Thoracic aorta (tissue), 2 donors: ENCODE results near the gene HKDC1. TPM values are rescaled to one million over a fixed set of nuclear protein-coding genes. Genes with fewer than 3 reads are reported as not detected.
A peak's percentile ranks its signal among the peaks of the same experiment; 100 is the strongest.

Experiments used
- ATAC-seq: fragments of 150-250 bp; one replicate; pipeline ENCODE4 v1.8.0; 2017; ENCODE audit warnings: low read depth; ENCODE audit not compliant: insufficient number of reproducible peaks, low FRiP score
- DNase-seq: peaks from one replicate; pipeline ENCODE4 v3.0.0-alpha.2; 2020; ENCODE audit warnings: low spot score
- H3K27ac ChIP-seq, 2 donors: fragments of 200-600 bp; sonication (generic); 1 replicate in 1 of 2; 2 replicates in 1 of 2; pipeline ENCODE4 v1.5.1; 2016; ENCODE audit warnings: mild to moderate bottlenecking in 2 of 2, moderate library complexity in 2 of 2
- H3K27me3 ChIP-seq: fragments of 200-600 bp; sonication (generic); replicated peaks from 2 replicates; pipeline ENCODE4 v1.6.0; 2016; ENCODE audit warnings: mild to moderate bottlenecking; ENCODE audit not compliant: insufficient read depth
- H3K36me3 ChIP-seq: fragments of 200-600 bp; sonication (generic); one replicate; pipeline ENCODE4 v1.5.1; 2016
- H3K4me1 ChIP-seq, 2 donors: fragments of 200-600 bp; sonication (generic); 1 replicate in 1 of 2; 2 replicates in 1 of 2; pipeline versions ENCODE4 v1.5.1 to v1.6.0; 2016; ENCODE audit warnings: low read depth in 2 of 2, mild to moderate bottlenecking in 1 of 2; ENCODE audit not compliant: control insufficient read depth in 1 of 2
- H3K4me3 ChIP-seq: fragments of 200-600 bp; sonication (generic); 2 replicates; pipeline ENCODE4 v1.5.1; 2016; ENCODE audit warnings: mild to moderate bottlenecking
- H3K9me3 ChIP-seq: fragments of 200-600 bp; sonication (generic); 2 replicates; pipeline ENCODE4 v1.5.1; 2016
- total RNA-seq, 2 donors: library from RNA; depleted of rRNA; stranded (reverse); fragments of >200 nt; gene quantifications; one replicate each; pipeline versions ENCODE4 v1.1.0 to v1.2.3, GENCODE V29; 2016
- TF ChIP-seq, protein P1 (sequence below): fragments of 200-600 bp; sonication (generic); IDR thresholded peaks from one replicate; pipeline ENCODE4 v1.5.1; 2019; ENCODE audit warnings: antibody characterized with exemption

Gene HKDC1
- total RNA-seq, 2 donors from 2014 or later = 0.14 TPM; not detected in 1

GRCh38 chr10:69217119-69217754 is 2.9 kb upstream of the HKDC1 start:
- TF ChIP-seq, protein P1, sequence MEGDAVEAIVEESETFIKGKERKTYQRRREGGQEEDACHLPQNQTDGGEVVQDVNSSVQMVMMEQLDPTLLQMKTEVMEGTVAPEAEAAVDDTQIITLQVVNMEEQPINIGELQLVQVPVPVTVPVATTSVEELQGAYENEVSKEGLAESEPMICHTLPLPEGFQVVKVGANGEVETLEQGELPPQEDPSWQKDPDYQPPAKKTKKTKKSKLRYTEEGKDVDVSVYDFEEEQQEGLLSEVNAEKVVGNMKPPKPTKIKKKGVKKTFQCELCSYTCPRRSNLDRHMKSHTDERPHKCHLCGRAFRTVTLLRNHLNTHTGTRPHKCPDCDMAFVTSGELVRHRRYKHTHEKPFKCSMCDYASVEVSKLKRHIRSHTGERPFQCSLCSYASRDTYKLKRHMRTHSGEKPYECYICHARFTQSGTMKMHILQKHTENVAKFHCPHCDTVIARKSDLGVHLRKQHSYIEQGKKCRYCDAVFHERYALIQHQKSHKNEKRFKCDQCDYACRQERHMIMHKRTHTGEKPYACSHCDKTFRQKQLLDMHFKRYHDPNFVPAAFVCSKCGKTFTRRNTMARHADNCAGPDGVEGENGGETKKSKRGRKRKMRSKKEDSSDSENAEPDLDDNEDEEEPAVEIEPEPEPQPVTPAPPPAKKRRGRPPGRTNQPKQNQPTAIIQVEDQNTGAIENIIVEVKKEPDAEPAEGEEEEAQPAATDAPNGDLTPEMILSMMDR = no peak
- no peaks in the 10 kb centered on the region for H3K27me3 ChIP-seq
- H3K4me1 ChIP-seq = no peaks in the 10 kb centered on the region
- H3K4me3 ChIP-seq = no peak overlapping the region
- ATAC-seq (no peak), DNase-seq (no peak)
- no peaks in the 10 kb centered on the region for H3K9me3 ChIP-seq
- H3K36me3 ChIP-seq = no peaks in the 10 kb centered on the region
- H3K27ac ChIP-seq = no peak overlapping the region

GRCh38 chr10:69218831-69219230 is 1.3 kb upstream of the HKDC1 start:
- DNase-seq = no peak
- H3K9me3 ChIP-seq = no peaks in the 10 kb centered on the region

DNA sequence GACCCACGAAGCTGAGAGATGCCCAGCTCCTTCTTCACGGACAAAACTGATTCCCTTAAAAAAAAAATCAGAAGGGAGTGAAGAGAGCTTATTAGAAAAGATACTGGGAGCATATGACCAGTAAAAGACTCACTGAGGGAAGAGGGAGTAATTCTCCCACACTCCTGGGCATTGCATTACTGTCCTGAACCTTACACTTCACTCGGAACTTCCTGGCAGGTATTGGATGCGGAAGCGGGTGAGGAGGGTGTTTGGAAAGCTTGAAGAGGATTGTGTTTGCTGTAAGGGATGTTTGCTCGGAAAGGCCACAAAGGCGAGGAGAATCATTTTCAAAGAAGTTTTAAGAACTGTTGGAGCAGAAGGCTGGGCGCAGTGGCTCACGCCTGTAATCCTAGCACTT is 375 bp downstream of the HKDC1 start:
- TF ChIP-seq, protein P1 = no peak
- DNase-seq = no peak
- Histone ChIP-seq H3K27me3 (no peaks in the 10 kb centered on the region), H3K9me3 (no peaks in the 10 kb centered on the region), H3K4me3 (no peak overlapping the region), H3K27ac (no peak overlapping the region), H3K36me3 (no peaks in the 10 kb centered on the region), H3K4me1 (no peaks in the 10 kb centered on the region)
- ATAC-seq = no peak

More at GRCh38 chr10:69218831-69219230, 1.3 kb upstream of the HKDC1 start:
- H3K36me3 ChIP-seq = no peaks in the 10 kb centered on the region
- H3K4me3 ChIP-seq = no peak overlapping the region
- no peak overlapping the region for H3K27ac ChIP-seq
- ATAC-seq = no peak
- TF ChIP-seq, protein P1 = no peak
- no peaks in the 10 kb centered on the region for H3K4me1 ChIP-seq
- H3K27me3 ChIP-seq = no peaks in the 10 kb centered on the region

DNA sequence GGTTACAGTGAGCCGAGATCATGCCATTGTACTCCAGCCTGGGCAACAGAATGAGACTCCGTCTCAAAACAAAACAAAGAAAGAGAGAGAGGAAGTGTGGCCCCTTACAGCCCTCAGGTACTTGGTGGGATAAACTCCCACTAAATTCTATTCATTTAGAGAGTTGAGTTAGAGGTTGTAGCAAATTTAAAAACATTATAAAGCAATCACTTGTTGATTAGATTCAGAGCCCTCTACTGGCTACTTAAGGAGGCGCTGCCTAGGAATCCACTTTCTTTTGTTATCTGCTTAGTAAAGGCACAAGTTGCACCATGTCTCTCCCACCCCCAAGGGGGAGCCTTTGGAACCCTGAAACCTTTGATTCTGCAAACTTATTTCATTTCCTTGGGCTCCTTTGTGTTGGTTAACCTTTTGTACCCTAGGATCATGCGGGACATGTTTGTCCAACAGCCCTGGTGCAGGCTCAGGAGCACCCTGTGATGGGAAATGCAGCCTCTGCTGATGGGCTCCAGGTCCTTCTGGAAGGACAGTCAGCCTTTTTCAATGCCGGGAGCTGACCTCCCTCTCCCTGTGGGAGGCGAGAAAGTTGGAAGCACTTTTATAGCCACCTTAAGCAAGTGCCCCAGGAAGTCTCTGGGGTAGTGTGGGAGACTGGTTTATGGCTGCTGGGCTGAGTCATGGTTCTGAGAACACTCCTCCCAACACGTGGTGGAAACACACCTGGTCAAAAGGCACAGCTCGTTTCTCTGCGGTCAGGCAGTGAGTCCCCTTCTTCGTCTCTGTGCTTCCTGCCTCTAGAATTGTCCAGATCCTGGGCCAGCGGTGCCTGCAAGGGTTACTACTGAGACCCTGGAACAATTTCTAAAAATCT is 2.3 kb downstream of the HKDC1 start:
- Histone ChIP-seq H3K4me3 (no peak overlapping the region), H3K27me3 (no peaks in the 10 kb centered on the region), H3K36me3 (no peaks in the 10 kb centered on the region), H3K4me1 (no peaks in the 10 kb centered on the region), H3K9me3 (no peaks in the 10 kb centered on the region), H3K27ac (no peak overlapping the region)
- DNase-seq = no peak
- no peak for ATAC-seq
- TF ChIP-seq, protein P1 = peak; percentile 33

DNA sequence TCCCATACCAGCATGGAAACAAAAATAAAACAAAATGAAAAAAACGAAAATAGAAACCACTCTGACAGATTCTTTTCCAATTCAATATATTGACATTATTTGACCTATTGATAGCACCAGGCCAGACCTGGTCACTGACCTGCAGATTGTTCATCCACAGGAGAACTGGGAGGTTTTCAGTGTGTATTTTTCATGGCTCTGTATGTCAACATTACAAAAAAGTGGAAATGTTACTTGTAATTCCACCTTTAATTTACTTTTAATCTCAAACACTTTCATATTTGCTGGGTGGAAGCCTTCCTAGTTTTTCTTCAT is 2.9 kb downstream of the HKDC1 start:
- TF ChIP-seq, protein P1 = no peak
- H3K27me3 ChIP-seq = no peaks in the 10 kb centered on the region
- ATAC-seq (no peak), DNase-seq (no peak)
- H3K4me1 ChIP-seq = no peaks in the 10 kb centered on the region
- no peaks in the 10 kb centered on the region for H3K9me3 ChIP-seq
- no peaks in the 10 kb centered on the region for H3K36me3 ChIP-seq
- no peak overlapping the region for H3K4me3 ChIP-seq
- H3K27ac ChIP-seq = no peak overlapping the region
